Panc1 (cell line): ENCODE measurements around the gene IGSF21. TPM values are rescaled to one million over a fixed set of nuclear protein-coding genes. Genes with fewer than 3 reads are reported as not detected.

Source experiments
- ATAC-seq: fragments of 200-7000 bp; cut with Tn5 transposase; 2 replicates; pipeline ENCODE4 v1.9.1; 2020; ENCODE audit warnings: mild to moderate bottlenecking, moderate library complexity
- BruUV-seq: library from RNA; stranded (reverse); fragments of 400-500 nt; replicated peaks from 2 replicates; lab custom pipeline; 2021; lab: Mats Ljungman, UMichigan
- CTCF ChIA-PET: fragments of 300-600 bp; sonication (Branson Sonifier 250); formaldehyde crosslinking; loops from one replicate; lab custom pipeline; 2022; ENCODE audit warnings: antibody characterized with exemption; lab: Charles Lee
- POLR2A ChIA-PET: fragments of 300-600 bp; sonication (Branson Sonifier 250); formaldehyde crosslinking; loops from one replicate; lab custom pipeline; 2022; ENCODE audit warnings: antibody characterized with exemption; lab: Charles Lee
- DNase-seq: peaks from one replicate; pipeline ENCODE4 v3.0.0-alpha.2; 2010; ENCODE audit warnings: low read depth, low spot score
- H3K27ac ChIP-seq: 2 replicates; pipeline ENCODE4 v1.5.1; 2011; ENCODE audit warnings: mild to moderate bottlenecking, low read length, inconsistent platforms
- H3K27me3 ChIP-seq: fragments of 200-500 bp; sonication (Bioruptor generic); 2 replicates; pipeline ENCODE4 v1.6.0; 2014; ENCODE audit warnings: low read length, inconsistent platforms; ENCODE audit not compliant: control insufficient read depth, insufficient read depth
- H3K36me3 ChIP-seq: fragments of 200-500 bp; sonication (Bioruptor generic); 2 replicates; pipeline ENCODE4 v1.5.1; 2014; ENCODE audit warnings: inconsistent platforms, mild to moderate bottlenecking, low read length, moderate library complexity; ENCODE audit not compliant: control insufficient read depth, insufficient read depth
- H3K4me1 ChIP-seq: 2 replicates; pipeline ENCODE4 v1.5.1; 2011; ENCODE audit warnings: inconsistent platforms, mild to moderate bottlenecking, low read length, moderate library complexity; ENCODE audit not compliant: control insufficient read depth, insufficient read depth
- H3K4me3 ChIP-seq, 2 experiments: 2 replicates each; pipeline ENCODE4 v1.5.1; 2011 to 2012; ENCODE audit warnings: low read depth in 2 of 2, low read length in 2 of 2, mild to moderate bottlenecking in 2 of 2, inconsistent platforms in 1 of 2, moderate library complexity in 1 of 2
- H3K9me3 ChIP-seq: fragments of 200-500 bp; sonication (Bioruptor generic); 2 replicates; pipeline ENCODE4 v1.5.1; 2014; ENCODE audit warnings: low read depth, mild to moderate bottlenecking, inconsistent platforms, low read length, moderate library complexity; ENCODE audit not compliant: control insufficient read depth, insufficient read depth
- POLR2AphosphoS5 ChIP-seq: IDR thresholded peaks from 2 replicates; pipeline ENCODE4 v1.6.1; 2012; ENCODE audit warnings: mild to moderate bottlenecking, low read depth, low read length, moderate library complexity
- SIN3A ChIP-seq: IDR thresholded peaks from 2 replicates; pipeline ENCODE4 v1.6.1; 2012; ENCODE audit warnings: low read depth, mild to moderate bottlenecking, low read length, moderate library complexity, borderline replicate concordance; ENCODE audit not compliant: insufficient read depth
- TCF7L2 ChIP-seq: IDR thresholded peaks from 2 replicates; pipeline ENCODE4 v1.6.1; 2011; ENCODE audit warnings: mild to moderate bottlenecking, low read depth, low read length, inconsistent platforms
- in situ Hi-C: cut with HindIII; loops from 2 replicates; pipeline ENCODE4 v1.10.0; 2016; ENCODE audit warnings: low sequenced_read_pairs, low pct_unique_long_range_greater_than_20kb
- intact Hi-C: fragments of 100-400 bp; cut with micrococcal nuclease; formaldehyde crosslinking; loops from one replicate; pipeline ENCODE4 v1.10.0; 2022; ENCODE audit not compliant: unreplicated experiment
- total RNA-seq: library from RNA; stranded (reverse); gene quantifications from one replicate; pipeline ENCODE4 v1.2.1, GENCODE V29; 2021; ENCODE audit not compliant: unreplicated experiment
- TF ChIP-seq, protein P1 (sequence below): fragments of 450-650 bp; IDR thresholded peaks from 2 replicates; pipeline ENCODE4 v1.5.1; 2017; ENCODE audit warnings: mild to moderate bottlenecking
- TF ChIP-seq, protein P2 (sequence below), 2 experiments: IDR thresholded peaks; 2 replicates each; pipeline ENCODE4 v1.6.1; 2011 to 2012; ENCODE audit warnings: low read depth in 2 of 2, control low read depth in 1 of 2, low read length in 1 of 2, mild to moderate bottlenecking in 1 of 2, moderate library complexity in 1 of 2; ENCODE audit not compliant: insufficient read depth in 1 of 2

IGSF21 gene
- total RNA-seq, 1 experiment from 2014 or later, result not detected

DNA sequence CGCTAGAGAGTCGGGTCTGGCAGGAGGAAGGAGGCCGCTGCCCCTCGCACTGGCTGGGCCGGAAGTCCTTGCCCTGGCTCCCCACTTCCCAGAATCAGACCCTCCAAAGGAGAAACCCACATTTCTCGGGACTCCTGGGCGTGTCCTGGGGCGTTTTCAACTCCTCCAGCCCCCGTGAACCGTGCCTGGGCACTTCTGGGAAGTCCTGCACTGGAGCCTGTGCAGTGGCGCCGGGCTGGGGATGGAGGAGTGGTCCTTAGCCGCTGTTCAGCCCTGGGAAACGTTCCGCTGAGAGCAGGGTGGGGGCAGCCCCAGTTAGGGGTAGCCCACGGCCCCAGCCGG is 3.0 kb downstream of the IGSF21 start:
- TF ChIP-seq, protein P1, sequence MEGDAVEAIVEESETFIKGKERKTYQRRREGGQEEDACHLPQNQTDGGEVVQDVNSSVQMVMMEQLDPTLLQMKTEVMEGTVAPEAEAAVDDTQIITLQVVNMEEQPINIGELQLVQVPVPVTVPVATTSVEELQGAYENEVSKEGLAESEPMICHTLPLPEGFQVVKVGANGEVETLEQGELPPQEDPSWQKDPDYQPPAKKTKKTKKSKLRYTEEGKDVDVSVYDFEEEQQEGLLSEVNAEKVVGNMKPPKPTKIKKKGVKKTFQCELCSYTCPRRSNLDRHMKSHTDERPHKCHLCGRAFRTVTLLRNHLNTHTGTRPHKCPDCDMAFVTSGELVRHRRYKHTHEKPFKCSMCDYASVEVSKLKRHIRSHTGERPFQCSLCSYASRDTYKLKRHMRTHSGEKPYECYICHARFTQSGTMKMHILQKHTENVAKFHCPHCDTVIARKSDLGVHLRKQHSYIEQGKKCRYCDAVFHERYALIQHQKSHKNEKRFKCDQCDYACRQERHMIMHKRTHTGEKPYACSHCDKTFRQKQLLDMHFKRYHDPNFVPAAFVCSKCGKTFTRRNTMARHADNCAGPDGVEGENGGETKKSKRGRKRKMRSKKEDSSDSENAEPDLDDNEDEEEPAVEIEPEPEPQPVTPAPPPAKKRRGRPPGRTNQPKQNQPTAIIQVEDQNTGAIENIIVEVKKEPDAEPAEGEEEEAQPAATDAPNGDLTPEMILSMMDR, result no peak; the same call in 1 of the 2 replicates
- TF ChIP-seq SIN3A (no peak), POLR2AphosphoS5 (no peak)
- TF ChIP-seq, protein P2, sequence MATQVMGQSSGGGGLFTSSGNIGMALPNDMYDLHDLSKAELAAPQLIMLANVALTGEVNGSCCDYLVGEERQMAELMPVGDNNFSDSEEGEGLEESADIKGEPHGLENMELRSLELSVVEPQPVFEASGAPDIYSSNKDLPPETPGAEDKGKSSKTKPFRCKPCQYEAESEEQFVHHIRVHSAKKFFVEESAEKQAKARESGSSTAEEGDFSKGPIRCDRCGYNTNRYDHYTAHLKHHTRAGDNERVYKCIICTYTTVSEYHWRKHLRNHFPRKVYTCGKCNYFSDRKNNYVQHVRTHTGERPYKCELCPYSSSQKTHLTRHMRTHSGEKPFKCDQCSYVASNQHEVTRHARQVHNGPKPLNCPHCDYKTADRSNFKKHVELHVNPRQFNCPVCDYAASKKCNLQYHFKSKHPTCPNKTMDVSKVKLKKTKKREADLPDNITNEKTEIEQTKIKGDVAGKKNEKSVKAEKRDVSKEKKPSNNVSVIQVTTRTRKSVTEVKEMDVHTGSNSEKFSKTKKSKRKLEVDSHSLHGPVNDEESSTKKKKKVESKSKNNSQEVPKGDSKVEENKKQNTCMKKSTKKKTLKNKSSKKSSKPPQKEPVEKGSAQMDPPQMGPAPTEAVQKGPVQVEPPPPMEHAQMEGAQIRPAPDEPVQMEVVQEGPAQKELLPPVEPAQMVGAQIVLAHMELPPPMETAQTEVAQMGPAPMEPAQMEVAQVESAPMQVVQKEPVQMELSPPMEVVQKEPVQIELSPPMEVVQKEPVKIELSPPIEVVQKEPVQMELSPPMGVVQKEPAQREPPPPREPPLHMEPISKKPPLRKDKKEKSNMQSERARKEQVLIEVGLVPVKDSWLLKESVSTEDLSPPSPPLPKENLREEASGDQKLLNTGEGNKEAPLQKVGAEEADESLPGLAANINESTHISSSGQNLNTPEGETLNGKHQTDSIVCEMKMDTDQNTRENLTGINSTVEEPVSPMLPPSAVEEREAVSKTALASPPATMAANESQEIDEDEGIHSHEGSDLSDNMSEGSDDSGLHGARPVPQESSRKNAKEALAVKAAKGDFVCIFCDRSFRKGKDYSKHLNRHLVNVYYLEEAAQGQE (IDR thresholded peaks at IDR 0.05; ENCODE audit: insufficient read depth in 1 of 2, low read depth in 2 of 2, low read length in 1 of 2), result no peak
- Histone ChIP-seq H3K4me3 (no peak overlapping the region), H3K36me3 (no peaks in the 10 kb centered on the region), H3K4me1 (peaks cover 2% of the 10 kb centered on the region; the same call in 1 of the 2 replicates), H3K9me3 (no peaks in the 10 kb centered on the region), H3K27me3 (peaks cover 26% of the 10 kb centered on the region), H3K27ac (no peak overlapping the region)
- intact Hi-C loops, result no loop called here
- in situ Hi-C loops, result no loop called here
- DNase-seq (no peak), ATAC-seq (no peak)
- POLR2A ChIA-PET, result no interaction called here
- no TSS peak for BruUV-seq
- CTCF ChIA-PET, result no interaction called here

DNA sequence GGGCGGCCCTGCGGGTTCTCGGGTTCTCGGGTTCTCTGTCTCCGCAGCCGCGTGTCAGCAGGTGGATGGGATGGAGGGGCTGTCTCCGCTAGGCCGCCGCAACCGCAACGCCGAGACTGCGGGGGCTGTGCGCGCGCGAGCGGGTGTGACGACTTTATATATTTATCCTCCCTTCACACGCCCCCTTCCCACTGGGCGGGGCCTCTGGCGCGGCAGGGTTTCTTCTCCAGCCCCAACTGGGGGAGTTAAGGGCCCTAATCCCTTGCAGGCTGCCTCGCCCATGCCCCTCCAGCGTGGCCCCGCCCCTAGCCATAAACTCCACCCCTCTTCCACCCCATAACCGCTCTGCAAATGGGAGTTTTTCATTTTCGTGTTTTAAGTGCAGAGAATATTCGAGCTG is 3.4 kb downstream of the IGSF21 start:
- DNase-seq, result no peak
- intact Hi-C loops (no loop called here), in situ Hi-C loops (no loop called here)
- TF ChIP-seq, protein P2 (IDR thresholded peaks at IDR 0.05; ENCODE audit: insufficient read depth in 1 of 2, low read depth in 2 of 2, low read length in 1 of 2), result no peak
- no peak for TF ChIP-seq POLR2AphosphoS5
- no peak for TF ChIP-seq TCF7L2
- TF ChIP-seq SIN3A, result no peak
- TF ChIP-seq, protein P1, result no peak
- H3K9me3 ChIP-seq, result no peaks in the 10 kb centered on the region
- peaks cover 2% of the 10 kb centered on the region; the same call in 1 of the 2 replicates for H3K4me1 ChIP-seq
- no peak for ATAC-seq
- CTCF ChIA-PET, result no interaction called here
- H3K4me3 ChIP-seq, result no peak overlapping the region
- POLR2A ChIA-PET, result no interaction called here
- H3K36me3 ChIP-seq, result no peaks in the 10 kb centered on the region
- peaks cover 26% of the 10 kb centered on the region for H3K27me3 ChIP-seq
- BruUV-seq, result no TSS peak
- H3K27ac ChIP-seq, result no peak overlapping the region
